Coronary artery (tissue), 2 donors: ENCODE data around the gene ASIC2.

Experiments
- DNase-seq: peaks from one replicate; pipeline ENCODE4 v3.0.0-alpha.2; 2017; ENCODE audit warnings: low spot score
- H3K27ac ChIP-seq, 2 donors: fragments of 200-600 bp; sonication (generic); one replicate each; pipeline ENCODE4 v1.5.1; 2016 to 2019
- H3K4me3 ChIP-seq: fragments of 200-600 bp; sonication (generic); 2 replicates; pipeline ENCODE4 v1.5.1; 2016; ENCODE audit warnings: mild to moderate bottlenecking, moderate library complexity
- TF ChIP-seq, protein P1 (sequence below): fragments of 200-600 bp; sonication (generic); IDR thresholded peaks from one replicate; pipeline ENCODE4 v1.5.1; 2019; ENCODE audit warnings: antibody characterized with exemption

ASIC2 gene

DNA sequence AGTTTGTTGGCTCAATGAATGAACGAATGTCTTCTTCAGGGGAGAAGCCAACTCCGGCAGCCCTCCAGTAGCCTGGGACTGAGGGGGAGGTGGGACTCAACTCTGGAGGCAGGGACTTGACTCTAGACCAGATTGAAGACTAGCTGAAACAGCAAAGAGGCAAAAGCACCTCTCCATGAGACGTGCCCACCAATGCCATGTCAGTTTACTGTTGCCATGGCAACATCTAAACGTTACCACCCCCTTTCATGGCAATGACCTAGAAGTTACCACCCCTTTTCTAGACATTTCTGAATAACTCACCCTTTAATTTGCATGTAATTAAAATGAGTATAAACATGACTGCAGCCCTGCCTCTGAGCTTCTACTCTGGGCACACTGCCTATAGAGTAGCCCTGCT, 91.8 kb downstream of the ASIC2 start:
- DNase-seq, result no peak
- H3K27ac ChIP-seq, result no peak overlapping the region
- H3K4me3 ChIP-seq, result no peak overlapping the region
- TF ChIP-seq, protein P1, sequence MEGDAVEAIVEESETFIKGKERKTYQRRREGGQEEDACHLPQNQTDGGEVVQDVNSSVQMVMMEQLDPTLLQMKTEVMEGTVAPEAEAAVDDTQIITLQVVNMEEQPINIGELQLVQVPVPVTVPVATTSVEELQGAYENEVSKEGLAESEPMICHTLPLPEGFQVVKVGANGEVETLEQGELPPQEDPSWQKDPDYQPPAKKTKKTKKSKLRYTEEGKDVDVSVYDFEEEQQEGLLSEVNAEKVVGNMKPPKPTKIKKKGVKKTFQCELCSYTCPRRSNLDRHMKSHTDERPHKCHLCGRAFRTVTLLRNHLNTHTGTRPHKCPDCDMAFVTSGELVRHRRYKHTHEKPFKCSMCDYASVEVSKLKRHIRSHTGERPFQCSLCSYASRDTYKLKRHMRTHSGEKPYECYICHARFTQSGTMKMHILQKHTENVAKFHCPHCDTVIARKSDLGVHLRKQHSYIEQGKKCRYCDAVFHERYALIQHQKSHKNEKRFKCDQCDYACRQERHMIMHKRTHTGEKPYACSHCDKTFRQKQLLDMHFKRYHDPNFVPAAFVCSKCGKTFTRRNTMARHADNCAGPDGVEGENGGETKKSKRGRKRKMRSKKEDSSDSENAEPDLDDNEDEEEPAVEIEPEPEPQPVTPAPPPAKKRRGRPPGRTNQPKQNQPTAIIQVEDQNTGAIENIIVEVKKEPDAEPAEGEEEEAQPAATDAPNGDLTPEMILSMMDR, result no peak

DNA sequence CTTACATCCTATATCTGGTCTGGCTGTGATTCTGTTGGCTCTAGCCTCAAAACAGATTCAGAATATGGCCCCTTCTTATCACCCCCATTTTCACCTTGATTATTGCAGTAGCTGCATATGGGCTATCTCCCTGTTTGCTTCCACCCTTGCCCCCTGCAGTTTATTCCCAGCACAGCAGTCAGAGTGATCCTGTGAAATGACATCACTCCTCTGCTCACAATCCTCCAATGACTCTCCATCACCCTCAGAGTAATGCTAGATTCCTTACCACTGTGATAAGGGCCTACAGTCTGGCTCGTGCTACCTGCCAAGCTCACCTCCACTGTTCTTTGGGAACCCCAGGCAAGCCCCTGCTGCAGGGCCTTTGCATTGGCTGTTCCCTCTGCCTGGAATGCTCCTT, 92.5 kb downstream of the ASIC2 start:
- H3K27ac ChIP-seq, result no peak overlapping the region
- TF ChIP-seq, protein P1, result no peak
- no peak for DNase-seq
- no peak overlapping the region for H3K4me3 ChIP-seq

DNA sequence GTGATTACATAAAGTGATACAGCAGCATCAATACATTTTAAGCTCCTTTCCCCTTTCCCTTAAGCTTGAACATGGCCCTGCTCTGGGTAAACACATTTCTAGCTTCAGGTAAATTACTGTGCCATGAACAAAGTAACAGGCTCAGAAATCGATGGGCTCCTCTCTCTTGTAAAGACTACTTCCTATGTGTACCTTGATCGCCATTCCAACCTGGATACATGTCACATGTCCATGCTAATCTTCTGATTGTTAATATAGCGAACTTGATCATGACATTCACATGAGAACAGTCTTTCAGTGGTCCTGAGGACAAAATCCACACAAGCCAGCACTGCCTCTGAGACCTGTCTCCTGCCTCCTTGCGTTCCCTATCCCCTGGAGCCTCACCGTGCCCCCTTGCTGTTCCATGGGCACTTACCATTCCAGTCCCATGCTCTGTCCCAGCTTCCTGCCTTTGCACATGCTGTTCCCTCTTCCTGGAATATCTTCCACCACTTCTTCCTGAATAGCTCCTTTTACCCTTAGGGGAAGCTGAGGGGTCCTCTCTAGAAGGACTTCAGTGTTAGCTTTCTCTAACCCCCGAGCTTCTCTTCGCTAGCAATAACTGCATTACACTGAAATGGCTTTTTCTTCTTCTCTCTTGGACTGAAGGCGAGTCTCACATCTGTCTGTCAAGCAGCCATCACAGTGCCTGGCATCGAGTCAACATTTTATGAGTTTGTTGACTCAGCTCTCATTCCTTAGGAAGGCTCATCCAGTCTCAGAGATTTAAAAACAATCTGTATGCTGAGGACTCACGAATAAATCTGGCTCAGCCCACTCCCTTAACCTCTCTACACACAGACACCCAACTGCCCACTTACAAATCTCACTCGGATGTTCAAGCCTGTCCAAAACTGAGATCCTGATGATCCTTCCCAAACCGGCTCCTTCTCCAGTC, 93.3 kb downstream of the ASIC2 start:
- TF ChIP-seq, protein P1, result no peak
- no peak for DNase-seq
- no peak overlapping the region for H3K4me3 ChIP-seq
- H3K27ac ChIP-seq, result no peak overlapping the region

DNA sequence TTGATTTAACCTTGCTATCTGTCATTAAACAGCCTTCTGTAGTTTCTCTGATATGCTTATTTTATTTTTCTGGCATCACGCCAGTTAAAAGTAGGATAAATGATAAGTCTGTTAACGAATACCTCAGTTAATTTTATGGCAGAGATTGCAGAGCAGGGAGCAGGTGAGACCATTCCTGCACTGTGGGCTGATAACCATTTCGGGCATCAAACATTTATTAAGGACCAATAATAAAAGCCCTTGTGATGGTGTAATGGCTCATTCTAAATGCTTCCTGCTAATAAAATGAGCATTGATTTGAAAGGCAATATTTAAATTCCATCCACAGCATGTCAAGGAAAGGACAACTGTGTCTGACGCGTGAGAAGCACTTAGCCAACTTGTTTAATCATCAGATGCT, 94.1 kb downstream of the ASIC2 start:
- TF ChIP-seq, protein P1, result no peak
- H3K4me3 ChIP-seq, result no peak overlapping the region
- DNase-seq, result no peak

DNA sequence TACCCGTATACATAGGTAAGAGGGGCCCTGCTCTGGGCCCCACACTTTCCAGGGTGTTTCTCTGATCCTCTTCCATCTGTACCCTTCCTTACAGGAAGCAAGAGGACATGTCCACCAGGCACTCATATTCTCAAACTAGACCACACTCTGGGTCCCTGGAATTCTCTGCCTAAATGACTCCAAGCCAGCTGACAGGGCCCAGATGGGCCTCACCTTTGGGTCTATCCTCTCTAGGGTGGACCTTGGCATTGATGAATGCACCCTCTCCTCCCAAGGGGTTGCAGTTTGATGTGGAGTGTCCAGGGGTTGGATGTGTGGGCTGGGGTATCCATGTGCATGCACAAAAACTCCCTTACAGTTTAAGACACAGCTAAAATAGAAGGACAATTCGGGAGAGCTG, 95.8 kb downstream of the ASIC2 start:
- Histone ChIP-seq H3K27ac (no peak overlapping the region), H3K4me3 (no peak overlapping the region)
- DNase-seq, result no peak
- TF ChIP-seq, protein P1, result no peak

More for the DNA sequence above, 94.1 kb downstream of the ASIC2 start:
- H3K27ac ChIP-seq, result no peak overlapping the region

DNA sequence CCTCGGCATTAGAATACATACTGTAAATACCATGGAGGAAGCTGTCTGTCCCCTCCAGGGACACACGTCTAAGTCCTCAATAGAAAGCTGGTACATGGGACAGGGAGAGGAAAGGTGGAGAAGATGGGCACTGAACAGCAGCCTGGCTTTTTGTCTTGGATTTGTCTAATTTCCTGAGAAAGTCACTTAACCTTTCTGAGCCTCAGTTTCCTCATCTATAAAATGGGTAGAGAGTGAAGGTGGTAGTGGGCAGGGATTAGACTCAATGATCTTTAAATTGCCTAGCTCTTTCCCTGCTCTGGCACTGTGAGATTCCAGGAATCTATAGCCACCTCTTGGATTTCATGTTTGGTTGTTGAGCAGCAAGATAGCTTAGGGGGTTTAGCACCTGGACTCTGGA, 96.2 kb downstream of the ASIC2 start:
- TF ChIP-seq, protein P1, result no peak
- Histone ChIP-seq H3K27ac (no peak overlapping the region), H3K4me3 (no peak overlapping the region)
- DNase-seq, result no peak
